HEK293 (cell line): ENCODE measurements around the gene SATL1.

Source experiments
- HOXA7 ChIP-seq: sonication (generic); formaldehyde crosslinking; IDR thresholded peaks from 2 replicates; pipeline ENCODE4 v1.8.1; 2022; ENCODE audit warnings: missing genetic modification reagents, borderline replicate concordance
- MYNN ChIP-seq: fragments of 450-650 bp; formaldehyde crosslinking; IDR thresholded peaks from 2 replicates; pipeline ENCODE4 v1.5.1; 2016; ENCODE audit warnings: missing biosample characterization, missing genetic modification characterization, borderline replicate concordance
- PRDM4 ChIP-seq: fragments of 450-650 bp; formaldehyde crosslinking; IDR thresholded peaks from 2 replicates; pipeline ENCODE4 v1.5.1; 2017; ENCODE audit warnings: missing biosample characterization, missing genetic modification characterization
- SCRT2 ChIP-seq: fragments of 450-650 bp; formaldehyde crosslinking; IDR thresholded peaks from 2 replicates; pipeline ENCODE4 v1.5.1; 2016; ENCODE audit warnings: missing biosample characterization, missing genetic modification characterization
- ZBTB10 ChIP-seq: fragments of 450-650 bp; formaldehyde crosslinking; IDR thresholded peaks from 2 replicates; pipeline ENCODE4 v1.5.1; 2016; ENCODE audit warnings: missing biosample characterization, missing genetic modification characterization
- ZEB2 ChIP-seq: fragments of 450-650 bp; formaldehyde crosslinking; IDR thresholded peaks from 2 replicates; pipeline ENCODE4 v1.5.1; 2016; ENCODE audit warnings: missing biosample characterization, missing genetic modification characterization
- ZFP41 ChIP-seq: fragments of 450-650 bp; formaldehyde crosslinking; IDR thresholded peaks from 2 replicates; pipeline ENCODE4 v1.5.1; 2016; ENCODE audit warnings: missing biosample characterization, missing genetic modification characterization, borderline replicate concordance
- ZNF10 ChIP-seq: fragments of 450-650 bp; formaldehyde crosslinking; IDR thresholded peaks from 2 replicates; pipeline ENCODE4 v1.5.1; 2017; ENCODE audit warnings: missing biosample characterization, missing genetic modification characterization
- ZNF175 ChIP-seq: fragments of 450-650 bp; formaldehyde crosslinking; IDR thresholded peaks from 2 replicates; pipeline ENCODE4 v1.5.1; 2016; ENCODE audit warnings: missing biosample characterization, missing genetic modification characterization
- ZNF184 ChIP-seq: fragments of 450-650 bp; IDR thresholded peaks from 2 replicates; pipeline ENCODE4 v1.5.1; 2018; ENCODE audit warnings: missing biosample characterization, mild to moderate bottlenecking, missing genetic modification characterization
- ZNF239 ChIP-seq: fragments of 450-650 bp; formaldehyde crosslinking; IDR thresholded peaks from 2 replicates; pipeline ENCODE4 v1.5.1; 2016; ENCODE audit warnings: missing biosample characterization, missing genetic modification characterization
- ZNF280D ChIP-seq: fragments of 450-650 bp; formaldehyde crosslinking; IDR thresholded peaks from 2 replicates; pipeline ENCODE4 v1.5.1; 2016; ENCODE audit warnings: missing biosample characterization, missing genetic modification characterization
- ZNF292 ChIP-seq: fragments of 450-650 bp; formaldehyde crosslinking; IDR thresholded peaks from 2 replicates; pipeline ENCODE4 v1.5.1; 2016; ENCODE audit warnings: low read depth, missing biosample characterization, missing genetic modification characterization, borderline replicate concordance
- ZNF324 ChIP-seq: fragments of 450-650 bp; formaldehyde crosslinking; IDR thresholded peaks from 2 replicates; pipeline ENCODE4 v1.5.1; 2016; ENCODE audit warnings: missing biosample characterization, missing genetic modification characterization
- ZNF350 ChIP-seq: fragments of 450-650 bp; formaldehyde crosslinking; IDR thresholded peaks from 2 replicates; pipeline ENCODE4 v1.5.0; 2017; ENCODE audit warnings: missing biosample characterization, mild to moderate bottlenecking, missing genetic modification characterization
- ZNF37A ChIP-seq: fragments of 450-650 bp; IDR thresholded peaks from 2 replicates; pipeline ENCODE4 v1.5.1; 2018; ENCODE audit warnings: missing biosample characterization, missing genetic modification characterization
- ZNF423 ChIP-seq: fragments of 450-650 bp; formaldehyde crosslinking; IDR thresholded peaks from 2 replicates; pipeline ENCODE4 v1.5.1; 2016; ENCODE audit warnings: missing biosample characterization, missing genetic modification characterization
- ZNF530 ChIP-seq: fragments of 450-650 bp; formaldehyde crosslinking; IDR thresholded peaks from 2 replicates; pipeline ENCODE4 v1.5.1; 2016; ENCODE audit warnings: low read depth, missing biosample characterization, missing genetic modification characterization
- ZNF555 ChIP-seq: fragments of 450-650 bp; formaldehyde crosslinking; conservative IDR thresholded peaks from 2 replicates; pipeline ENCODE4 v1.5.1; 2017; ENCODE audit warnings: missing biosample characterization, mild to moderate bottlenecking, missing genetic modification characterization, inconsistent platforms
- ZNF558 ChIP-seq: fragments of 450-650 bp; formaldehyde crosslinking; IDR thresholded peaks from 2 replicates; pipeline ENCODE4 v1.5.1; 2016; ENCODE audit warnings: missing biosample characterization, missing genetic modification characterization
- ZNF585B ChIP-seq: fragments of 450-650 bp; formaldehyde crosslinking; IDR thresholded peaks from 2 replicates; pipeline ENCODE4 v1.5.1; 2016; ENCODE audit warnings: missing biosample characterization, missing genetic modification characterization
- ZNF621 ChIP-seq: fragments of 450-650 bp; formaldehyde crosslinking; IDR thresholded peaks from 2 replicates; pipeline ENCODE4 v1.5.1; 2017; ENCODE audit warnings: missing biosample characterization, missing genetic modification characterization
- ZNF626 ChIP-seq: fragments of 450-650 bp; sonication (Bioruptor Pico); formaldehyde crosslinking; IDR thresholded peaks from 2 replicates; pipeline ENCODE4 v1.5.1; 2018; ENCODE audit warnings: missing biosample characterization, missing genetic modification characterization, inconsistent platforms
- ZSCAN4 ChIP-seq: fragments of 450-650 bp; formaldehyde crosslinking; IDR thresholded peaks from 2 replicates; pipeline ENCODE4 v1.5.1; 2017; ENCODE audit warnings: missing biosample characterization, missing genetic modification characterization
- TF ChIP-seq, protein P1 (sequence below): fragments of 450-650 bp; formaldehyde crosslinking; IDR thresholded peaks from 2 replicates; pipeline ENCODE4 v1.5.1; 2017; ENCODE audit warnings: missing biosample characterization, mild to moderate bottlenecking, missing genetic modification characterization, moderate library complexity
- TF ChIP-seq, protein P2 (sequence below): fragments of 450-650 bp; formaldehyde crosslinking; IDR thresholded peaks from 2 replicates; pipeline ENCODE4 v1.5.1; 2016; ENCODE audit warnings: missing biosample characterization, missing genetic modification characterization
- TF ChIP-seq, protein P3 (sequence below): fragments of 450-650 bp; formaldehyde crosslinking; IDR thresholded peaks from 2 replicates; pipeline ENCODE4; 2016; ENCODE audit warnings: missing biosample characterization, missing genetic modification characterization

SATL1 gene

DNA sequence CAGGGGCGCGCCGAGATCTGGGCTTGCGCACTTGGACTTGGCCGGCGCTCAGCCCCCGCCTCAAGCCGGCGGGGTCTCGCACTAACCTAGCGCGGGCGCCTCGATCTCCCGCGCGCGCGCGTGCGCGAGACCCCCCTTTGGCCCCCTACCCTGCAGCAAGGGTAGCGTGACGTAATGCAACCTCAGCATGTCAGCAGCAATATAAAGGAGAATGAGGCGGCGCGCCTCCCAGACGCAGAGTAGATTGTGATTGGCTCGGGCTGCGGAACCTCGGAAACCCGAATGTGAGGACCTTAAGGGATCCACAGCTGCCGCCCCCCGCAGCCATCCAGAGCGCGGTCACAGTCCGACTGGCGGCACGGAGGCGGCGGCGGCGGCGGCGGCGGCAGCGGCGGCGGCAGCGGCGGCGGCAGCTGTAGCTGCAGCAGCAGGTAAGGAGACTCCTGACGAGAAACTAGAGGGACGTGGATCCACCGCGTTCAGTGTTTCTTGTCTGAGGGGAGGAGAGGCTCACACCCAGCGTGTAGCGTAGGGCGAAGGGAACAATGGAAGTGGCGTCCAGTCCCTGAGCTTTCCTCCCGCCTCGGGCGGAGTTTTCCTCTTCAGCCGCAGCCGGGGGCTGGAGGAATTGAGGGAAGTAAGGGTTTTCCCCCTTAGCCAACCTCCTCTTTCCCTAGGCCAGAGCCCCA is at the start of gene SATL1, which contains the start of gene ZNF711 (continued):
- TF ChIP-seq, protein P1, sequence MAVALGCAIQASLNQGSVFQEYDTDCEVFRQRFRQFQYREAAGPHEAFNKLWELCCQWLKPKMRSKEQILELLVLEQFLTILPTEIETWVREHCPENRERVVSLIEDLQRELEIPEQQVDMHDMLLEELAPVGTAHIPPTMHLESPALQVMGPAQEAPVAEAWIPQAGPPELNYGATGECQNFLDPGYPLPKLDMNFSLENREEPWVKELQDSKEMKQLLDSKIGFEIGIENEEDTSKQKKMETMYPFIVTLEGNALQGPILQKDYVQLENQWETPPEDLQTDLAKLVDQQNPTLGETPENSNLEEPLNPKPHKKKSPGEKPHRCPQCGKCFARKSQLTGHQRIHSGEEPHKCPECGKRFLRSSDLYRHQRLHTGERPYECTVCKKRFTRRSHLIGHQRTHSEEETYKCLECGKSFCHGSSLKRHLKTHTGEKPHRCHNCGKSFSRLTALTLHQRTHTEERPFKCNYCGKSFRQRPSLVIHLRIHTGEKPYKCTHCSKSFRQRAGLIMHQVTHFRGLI = no peak
- no peak; the same call in 1 of the 2 replicates for TF ChIP-seq ZEB2 (tag by site-specific recombination)
- no peak for TF ChIP-seq PRDM4
- no peak for TF ChIP-seq ZNF292 (tag by site-specific recombination)
- no peak for TF ChIP-seq ZSCAN4 (tag by site-specific recombination)
- no peak for TF ChIP-seq ZFP41
- TF ChIP-seq ZNF555 (tag by site-specific recombination) = 0 out of 2 replicates have a peak, but pooled peaks have one; percentile 6
- TF ChIP-seq, protein P2, sequence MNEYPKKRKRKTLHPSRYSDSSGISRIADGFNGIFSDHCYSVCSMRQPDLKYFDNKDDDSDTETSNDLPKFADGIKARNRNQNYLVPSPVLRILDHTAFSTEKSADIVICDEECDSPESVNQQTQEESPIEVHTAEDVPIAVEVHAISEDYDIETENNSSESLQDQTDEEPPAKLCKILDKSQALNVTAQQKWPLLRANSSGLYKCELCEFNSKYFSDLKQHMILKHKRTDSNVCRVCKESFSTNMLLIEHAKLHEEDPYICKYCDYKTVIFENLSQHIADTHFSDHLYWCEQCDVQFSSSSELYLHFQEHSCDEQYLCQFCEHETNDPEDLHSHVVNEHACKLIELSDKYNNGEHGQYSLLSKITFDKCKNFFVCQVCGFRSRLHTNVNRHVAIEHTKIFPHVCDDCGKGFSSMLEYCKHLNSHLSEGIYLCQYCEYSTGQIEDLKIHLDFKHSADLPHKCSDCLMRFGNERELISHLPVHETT (tag by site-specific recombination) = no peak
- no peak for TF ChIP-seq SCRT2 (tag by site-specific recombination)
- no peak for TF ChIP-seq ZNF324 (tag by site-specific recombination)
- no peak for TF ChIP-seq HOXA7 (CRISPR knock-in tag)
- TF ChIP-seq ZNF10 (tag by site-specific recombination) = no peak
- TF ChIP-seq ZNF350 (tag by site-specific recombination) = no peak
- no peak for TF ChIP-seq ZNF585B
- 0 out of 2 replicates have a peak, but pooled peaks have one; percentile 22 for TF ChIP-seq ZNF423 (tag by site-specific recombination)
- TF ChIP-seq ZNF37A (tag by site-specific recombination) = no peak
- no peak for TF ChIP-seq ZNF626
- no peak for TF ChIP-seq MYNN
- no peak for TF ChIP-seq ZNF530 (tag by site-specific recombination)
- no peak for TF ChIP-seq ZNF184 (tag by site-specific recombination)
- TF ChIP-seq, protein P3, sequence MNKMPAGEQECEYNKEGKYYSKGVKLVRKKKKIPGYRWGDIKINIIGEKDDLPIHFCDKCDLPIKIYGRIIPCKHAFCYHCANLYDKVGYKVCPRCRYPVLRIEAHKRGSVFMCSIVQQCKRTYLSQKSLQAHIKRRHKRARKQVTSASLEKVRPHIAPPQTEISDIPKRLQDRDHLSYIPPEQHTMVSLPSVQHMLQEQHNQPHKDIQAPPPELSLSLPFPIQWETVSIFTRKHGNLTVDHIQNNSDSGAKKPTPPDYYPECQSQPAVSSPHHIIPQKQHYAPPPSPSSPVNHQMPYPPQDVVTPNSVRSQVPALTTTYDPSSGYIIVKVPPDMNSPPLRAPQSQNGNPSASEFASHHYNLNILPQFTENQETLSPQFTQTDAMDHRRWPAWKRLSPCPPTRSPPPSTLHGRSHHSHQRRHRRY (tag by site-specific recombination) = no peak
- TF ChIP-seq ZBTB10 (tag by site-specific recombination) = peak; percentile 85
- no peak for TF ChIP-seq ZNF175 (tag by site-specific recombination)
- TF ChIP-seq ZNF239 = no peak
- TF ChIP-seq ZNF621 (tag by site-specific recombination) = no peak
- TF ChIP-seq ZNF558 (tag by site-specific recombination) = no peak
- TF ChIP-seq ZNF280D = no peak
